Ishikawa (cell line): ENCODE measurements around the gene CACNA2D3.

Source experiments
- CEBPB ChIP-seq: IDR thresholded peaks from 2 replicates; pipeline ENCODE4 v1.6.1; 2012
- CREB1 ChIP-seq: IDR thresholded peaks from 2 replicates; pipeline ENCODE4 v1.6.1; 2012; ENCODE audit warnings: low read depth
- EGR1 ChIP-seq: IDR thresholded peaks from 2 replicates; pipeline ENCODE4 v1.6.1; 2012
- EP300 ChIP-seq: IDR thresholded peaks from 2 replicates; pipeline ENCODE4 v1.6.1; 2012; ENCODE audit warnings: borderline replicate concordance
- FOXM1 ChIP-seq: IDR thresholded peaks from 2 replicates; pipeline ENCODE4 v1.6.1; 2012; ENCODE audit warnings: low read depth, borderline replicate concordance
- MAX ChIP-seq: IDR thresholded peaks from 2 replicates; pipeline ENCODE4 v1.6.1; 2012
- NFIC ChIP-seq: IDR thresholded peaks from 2 replicates; pipeline ENCODE4 v1.6.1; 2012
- RAD21 ChIP-seq: IDR thresholded peaks from 2 replicates; pipeline ENCODE4 v1.6.1; 2012; ENCODE audit warnings: low read depth
- REST ChIP-seq: IDR thresholded peaks from 2 replicates; pipeline ENCODE4 v1.6.1; 2012; ENCODE audit warnings: low read depth, mild to moderate bottlenecking
- TAF1 ChIP-seq: IDR thresholded peaks from 2 replicates; pipeline ENCODE4 v1.6.1; 2012; ENCODE audit warnings: low read depth, mild to moderate bottlenecking
- TCF12 ChIP-seq: IDR thresholded peaks from 2 replicates; pipeline ENCODE4 v1.6.1; 2012; ENCODE audit warnings: low read depth
- TEAD4 ChIP-seq: IDR thresholded peaks from 2 replicates; pipeline ENCODE4 v1.6.1; 2012
- USF1 ChIP-seq: IDR thresholded peaks from 2 replicates; pipeline ENCODE4 v1.6.1; 2012
- YY1 ChIP-seq: IDR thresholded peaks from 2 replicates; pipeline ENCODE4 v1.6.1; 2012; ENCODE audit warnings: low read depth
- ZBTB7A ChIP-seq: IDR thresholded peaks from 2 replicates; pipeline ENCODE4 v1.6.1; 2012; ENCODE audit warnings: low read depth

CACNA2D3 gene

GRCh38 chr3:55097441-55097840 lies 975.1 kb downstream of the CACNA2D3 start:
- TF ChIP-seq CEBPB (no peak), CREB1 (no peak)

- TF ChIP-seq EP300 = no peak
- no peak for TF ChIP-seq ZBTB7A
- TF ChIP-seq NFIC = no peak
These were observed 983.3 kb downstream of the CACNA2D3 start for GRCh38 chr3:55105647-55106046.

DNA sequence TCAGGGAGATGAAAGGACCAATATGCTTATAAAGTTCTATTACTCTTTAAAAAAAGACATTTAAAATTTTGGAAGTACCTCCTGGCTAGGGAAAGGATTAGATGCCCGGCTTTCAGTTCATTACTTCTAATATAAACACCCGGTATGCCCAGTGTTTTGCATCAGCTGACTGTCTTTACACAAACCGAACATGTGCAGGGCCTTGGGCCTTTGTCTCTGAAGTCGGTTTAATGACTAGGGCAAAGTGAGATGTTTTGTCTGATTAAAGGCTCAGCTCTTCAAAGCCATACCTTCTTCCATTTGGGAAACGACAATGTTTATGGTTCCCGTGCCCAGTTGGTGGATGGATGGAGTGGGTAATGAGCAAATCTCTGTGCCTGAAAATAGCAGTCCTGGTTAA lies 984.8 kb downstream of the CACNA2D3 start:
- TF ChIP-seq TAF1 (no peak), CREB1 (no peak), NFIC (no peak), USF1 (no peak), EGR1 (no peak)

DNA sequence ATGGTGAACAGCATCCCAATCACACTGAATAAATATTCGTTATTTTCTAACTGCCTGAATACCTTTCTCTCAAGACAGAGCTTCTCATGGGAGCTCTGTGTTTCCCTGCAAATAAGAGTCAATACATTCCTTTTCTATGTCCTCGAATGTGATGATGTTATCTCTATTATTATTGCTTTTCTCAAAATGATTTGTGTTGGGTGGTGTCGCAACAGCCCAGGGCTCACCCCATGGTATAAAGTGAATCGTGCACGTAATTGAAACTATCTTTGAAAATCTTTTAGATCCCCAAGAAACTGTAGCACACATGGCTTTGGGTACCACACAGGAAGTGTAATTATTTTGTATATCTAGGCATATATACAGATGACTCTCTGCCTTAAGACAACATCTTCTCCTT lies 996.1 kb downstream of the CACNA2D3 start:
- TF ChIP-seq EP300 = no peak
- TF ChIP-seq FOXM1 = no peak
- TF ChIP-seq REST = no peak
- no peak for TF ChIP-seq EGR1
- no peak for TF ChIP-seq TAF1
- no peak for TF ChIP-seq CEBPB
- no peak for TF ChIP-seq TEAD4
- no peak for TF ChIP-seq NFIC
- no peak for TF ChIP-seq TCF12
- TF ChIP-seq ZBTB7A = no peak
- no peak for TF ChIP-seq CREB1
- no peak for TF ChIP-seq RAD21
- no peak for TF ChIP-seq YY1
- no peak for TF ChIP-seq MAX
- TF ChIP-seq USF1 = no peak

GRCh38 chr3:55119268-55119667 lies 996.9 kb downstream of the CACNA2D3 start:
- TF ChIP-seq MAX (no peak), CREB1 (no peak), TAF1 (no peak)

GRCh38 chr3:55122312-55122711 lies 1000.0 kb downstream of the CACNA2D3 start:
- no peak for TF ChIP-seq FOXM1
